ENCODE measurements around the gene FUT4.
"Not testable (repeated sequence)": the region's sequence is repeated elsewhere in the genome, so short reads cannot be mapped to it uniquely, and the experiment has no call there.

Gene FUT4

DNA sequence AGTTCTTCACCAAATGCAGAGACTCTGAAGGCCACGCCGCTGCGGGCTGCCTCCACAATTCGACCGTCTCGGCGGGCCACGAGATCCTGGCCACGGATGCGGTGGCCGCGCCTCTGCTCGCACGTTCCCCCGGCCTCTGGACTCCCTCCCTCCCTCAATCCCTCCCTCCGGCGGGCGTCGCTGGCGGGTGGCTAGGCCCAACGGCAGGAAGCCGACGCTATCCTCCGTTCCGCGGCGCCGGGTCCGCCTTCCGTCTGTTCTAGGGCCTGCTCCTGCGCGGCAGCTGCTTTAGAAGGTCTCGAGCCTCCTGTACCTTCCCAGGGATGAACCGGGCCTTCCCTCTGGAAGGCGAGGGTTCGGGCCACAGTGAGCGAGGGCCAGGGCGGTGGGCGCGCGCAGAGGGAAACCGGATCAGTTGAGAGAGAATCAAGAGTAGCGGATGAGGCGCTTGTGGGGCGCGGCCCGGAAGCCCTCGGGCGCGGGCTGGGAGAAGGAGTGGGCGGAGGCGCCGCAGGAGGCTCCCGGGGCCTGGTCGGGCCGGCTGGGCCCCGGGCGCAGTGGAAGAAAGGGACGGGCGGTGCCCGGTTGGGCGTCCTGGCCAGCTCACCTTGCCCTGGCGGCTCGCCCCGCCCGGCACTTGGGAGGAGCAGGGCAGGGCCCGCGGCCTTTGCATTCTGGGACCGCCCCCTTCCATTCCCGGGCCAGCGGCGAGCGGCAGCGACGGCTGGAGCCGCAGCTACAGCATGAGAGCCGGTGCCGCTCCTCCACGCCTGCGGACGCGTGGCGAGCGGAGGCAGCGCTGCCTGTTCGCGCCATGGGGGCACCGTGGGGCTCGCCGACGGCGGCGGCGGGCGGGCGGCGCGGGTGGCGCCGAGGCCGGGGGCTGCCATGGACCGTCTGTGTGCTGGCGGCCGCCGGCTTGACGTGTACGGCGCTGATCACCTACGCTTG lies at the start of gene FUT4:
Gene FUT4, plus strand, starts transcription at position 227 of the 951 bp plus-strand sequence. Its CDS starts 213 bp downstream, at position 440.
- peak; percentile 43 for DNase-seq (ENCODE audit: extremely low read depth, low read depth)
- no peak for TF ChIP-seq CTCF (IDR thresholded peaks at IDR 0.05; ENCODE audit: low read depth, low read length)

- no peak for TF ChIP-seq CTCF (IDR thresholded peaks at IDR 0.05; ENCODE audit: low read depth, low read length)
- DNase-seq (ENCODE audit: extremely low read depth, low read depth) = no peak
Measured at GRCh38 chr11:94494126-94494680, 49.5 kb upstream of the FUT4 start.

DNA sequence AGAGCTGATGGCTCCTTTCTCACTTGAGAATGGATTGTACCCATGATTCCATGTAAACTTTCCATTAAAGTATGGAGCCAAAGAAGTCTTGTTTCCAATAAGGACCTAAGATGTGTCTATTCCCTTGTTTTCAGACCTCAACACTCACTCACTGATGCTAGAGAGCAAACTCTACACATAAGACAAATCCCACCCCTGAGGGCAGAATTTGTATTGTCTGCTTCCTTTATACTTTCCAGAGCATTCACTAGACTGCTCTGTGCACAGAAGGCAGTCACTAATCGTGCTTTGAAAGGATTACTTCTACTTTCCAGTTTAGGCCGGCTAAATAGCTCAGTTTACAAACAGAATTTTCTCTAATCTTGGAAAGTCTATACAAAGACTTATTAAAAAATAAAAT lies 43.5 kb upstream of the FUT4 start:
- TF ChIP-seq CTCF (IDR thresholded peaks at IDR 0.05; ENCODE audit: low read depth, low read length) = no peak

DNA sequence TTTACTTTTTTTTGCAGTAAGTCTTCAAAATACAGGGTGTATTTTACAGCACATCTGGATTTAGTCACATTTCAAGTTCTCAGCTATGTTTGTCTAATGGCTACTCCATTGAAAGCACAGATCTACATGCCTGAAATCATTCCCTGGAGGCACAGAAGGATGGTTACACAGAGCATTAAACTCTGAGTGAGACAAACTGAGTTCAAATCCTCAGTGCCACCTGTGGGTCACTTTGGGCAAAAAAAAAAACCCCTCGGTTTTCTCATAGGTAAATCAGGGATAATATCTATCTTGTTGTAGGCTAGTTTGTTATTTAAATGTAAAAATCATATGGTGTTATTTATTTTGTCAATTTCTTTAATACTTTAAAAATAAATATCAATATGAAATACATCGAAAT lies 42.2 kb upstream of the FUT4 start:
- DNase-seq (ENCODE audit: extremely low read depth, low read depth) = no peak
- no peak for TF ChIP-seq CTCF (IDR thresholded peaks at IDR 0.05; ENCODE audit: low read depth, low read length)

More for the DNA sequence above, 43.5 kb upstream of the FUT4 start:
- DNase-seq (ENCODE audit: extremely low read depth, low read depth) = no peak

- peak; percentile 15 for DNase-seq (ENCODE audit: extremely low read depth, low read depth)
- peak; percentile 61 for TF ChIP-seq CTCF (IDR thresholded peaks at IDR 0.05; ENCODE audit: low read depth, low read length)
Measured at GRCh38 chr11:94504689-94505293, 38.9 kb upstream of the FUT4 start.

- DNase-seq (ENCODE audit: extremely low read depth, low read depth) = not testable (repeated sequence)
Measured at GRCh38 chr11:94506513-94506912, 37.2 kb upstream of the FUT4 start.

DNA sequence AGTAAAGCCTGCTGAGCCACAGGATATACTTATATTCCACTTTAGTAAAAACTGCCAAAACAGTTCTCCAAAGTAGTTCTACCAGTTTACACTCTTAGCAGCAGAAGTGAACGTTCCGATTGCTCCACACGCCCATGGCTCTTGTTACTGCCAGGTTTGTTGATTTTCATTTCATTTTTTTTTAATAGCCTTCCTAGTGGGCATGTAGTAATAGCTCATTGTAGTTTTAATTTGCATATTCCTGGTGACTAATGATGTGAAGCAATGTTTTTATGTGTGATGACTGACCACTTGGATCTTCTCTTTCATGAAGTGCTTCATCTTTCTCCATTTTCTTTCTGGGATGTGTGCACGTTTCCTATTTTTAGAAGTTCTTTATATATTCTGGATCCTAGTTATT lies 36.2 kb upstream of the FUT4 start:
- no peak for TF ChIP-seq CTCF (IDR thresholded peaks at IDR 0.05; ENCODE audit: low read depth, low read length)

More for the DNA sequence above, 36.2 kb upstream of the FUT4 start:
- DNase-seq (ENCODE audit: extremely low read depth, low read depth) = no peak

Data from AG09319 (cell line).